Uterus (tissue), 4 donors: Measurements from ENCODE around the gene PFKFB2. TPM values are rescaled to one million over a fixed set of nuclear protein-coding genes. Genes with fewer than 3 reads are reported as not detected.
"Not testable (repeated sequence)": the region's sequence is repeated elsewhere in the genome, so short reads cannot be mapped to it uniquely, and the experiment has no call there.

ENCODE experiments used
- DNase-seq, 2 donors: peaks; one replicate each; pipeline ENCODE4 v3.0.0-alpha.2; 2019 to 2020
- H3K27ac ChIP-seq, 2 donors: fragments of 200-600 bp; sonication (generic); 1 replicate in 1 of 2; 2 replicates in 1 of 2; pipeline ENCODE4 v1.5.1; 2016 to 2018
- H3K27me3 ChIP-seq, 2 donors: fragments of 200-600 bp; sonication (generic); one replicate each; pipeline ENCODE4 v1.5.1; 2018 to 2019; ENCODE audit warnings: control low read depth in 1 of 2
- H3K36me3 ChIP-seq, 2 donors: fragments of 200-600 bp; sonication (generic); one replicate each; pipeline ENCODE4 v1.5.1; 2019; ENCODE audit warnings: control low read depth in 1 of 2
- H3K4me1 ChIP-seq, 2 donors: fragments of 200-600 bp; sonication (generic); one replicate each; pipeline ENCODE4 v1.5.1; 2018 to 2019; ENCODE audit warnings: control low read depth in 1 of 2
- H3K4me3 ChIP-seq, 2 donors: fragments of 200-600 bp; sonication (generic); 1 replicate in 1 of 2; 2 replicates in 1 of 2; pipeline ENCODE4 v1.5.1; 2018 to 2019; ENCODE audit warnings: mild to moderate bottlenecking in 1 of 2
- H3K9me3 ChIP-seq, 2 donors: fragments of 200-600 bp; sonication (generic); one replicate each; pipeline ENCODE4 v1.5.1; 2019; ENCODE audit warnings: control low read depth in 1 of 2
- POLR2A ChIP-seq, 2 donors: fragments of 450-650 bp; IDR thresholded peaks; one replicate each; pipeline ENCODE4 v1.6.1; 2016; ENCODE audit warnings: antibody characterized with exemption in 2 of 2, mild to moderate bottlenecking in 1 of 2, moderate library complexity in 1 of 2
- intact Hi-C: fragments of 100-400 bp; cut with DNase I; formaldehyde crosslinking; loops from one replicate; pipeline ENCODE4 v1.15.1; 2023; ENCODE audit warnings: low total_unique reads
- total RNA-seq, 4 donors: library from RNA; depleted of rRNA in 3 of 4; stranded (reverse); fragments of >200 nt in 3 of 4; gene quantifications; one replicate each; pipeline versions ENCODE4 v1.1.0 to v1.2.4, GENCODE V29; 2014 to 2023
- TF ChIP-seq, protein P1 (sequence below), 4 experiments: fragments of 200-600 bp in 2 of 4; fragments of 450-650 bp in 2 of 4; sonication (generic) in 2 of 4; IDR thresholded peaks; one replicate each; pipeline ENCODE4 v1.5.1; 2016 to 2019; ENCODE audit warnings: antibody characterized with exemption in 4 of 4, mild to moderate bottlenecking in 2 of 4, moderate library complexity in 1 of 4
- donor health status: DM: yes; HTN: yes; CAD: no.

PFKFB2 gene
- total RNA-seq, 4 donors from 2014 or later: 0.51 to 10.7 (median 2.9) TPM

- Histone ChIP-seq H3K9me3 (no peaks in the 10 kb centered on the region), H3K27ac (no peak overlapping the region), H3K4me1 (no peaks in the 10 kb centered on the region), H3K36me3 (no peaks in the 10 kb centered on the region), H3K27me3 (no peaks in the 10 kb centered on the region), H3K4me3 (no peak overlapping the region)
- intact Hi-C loops: no loop called here
- DNase-seq: no peak
- no peak for TF ChIP-seq POLR2A (IDR thresholded peaks at IDR 0.05)
- TF ChIP-seq, protein P1, sequence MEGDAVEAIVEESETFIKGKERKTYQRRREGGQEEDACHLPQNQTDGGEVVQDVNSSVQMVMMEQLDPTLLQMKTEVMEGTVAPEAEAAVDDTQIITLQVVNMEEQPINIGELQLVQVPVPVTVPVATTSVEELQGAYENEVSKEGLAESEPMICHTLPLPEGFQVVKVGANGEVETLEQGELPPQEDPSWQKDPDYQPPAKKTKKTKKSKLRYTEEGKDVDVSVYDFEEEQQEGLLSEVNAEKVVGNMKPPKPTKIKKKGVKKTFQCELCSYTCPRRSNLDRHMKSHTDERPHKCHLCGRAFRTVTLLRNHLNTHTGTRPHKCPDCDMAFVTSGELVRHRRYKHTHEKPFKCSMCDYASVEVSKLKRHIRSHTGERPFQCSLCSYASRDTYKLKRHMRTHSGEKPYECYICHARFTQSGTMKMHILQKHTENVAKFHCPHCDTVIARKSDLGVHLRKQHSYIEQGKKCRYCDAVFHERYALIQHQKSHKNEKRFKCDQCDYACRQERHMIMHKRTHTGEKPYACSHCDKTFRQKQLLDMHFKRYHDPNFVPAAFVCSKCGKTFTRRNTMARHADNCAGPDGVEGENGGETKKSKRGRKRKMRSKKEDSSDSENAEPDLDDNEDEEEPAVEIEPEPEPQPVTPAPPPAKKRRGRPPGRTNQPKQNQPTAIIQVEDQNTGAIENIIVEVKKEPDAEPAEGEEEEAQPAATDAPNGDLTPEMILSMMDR (IDR thresholded peaks at IDR 0.05): no peak
Observed at GRCh38 chr1:207035877-207036551, 17.1 kb upstream of the PFKFB2 start.

DNA sequence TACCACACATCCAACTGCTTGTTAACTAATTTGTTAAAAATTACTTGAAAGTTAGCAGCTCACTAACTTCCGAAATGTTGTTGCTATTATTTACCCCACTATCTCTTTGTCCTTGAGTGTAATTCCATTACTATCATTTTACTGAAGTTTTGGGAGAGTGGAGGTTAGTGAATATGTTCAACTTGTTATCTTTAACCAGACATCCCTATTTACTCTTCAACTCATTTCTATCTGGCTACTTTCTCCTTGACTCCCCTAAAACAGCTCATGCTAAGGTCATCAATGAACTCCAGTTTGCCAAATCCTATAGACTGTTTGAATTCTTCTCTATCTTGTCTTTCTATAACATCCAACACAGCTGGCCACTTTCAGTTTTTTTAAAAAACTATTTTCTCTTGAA lies 16.2 kb upstream of the PFKFB2 start:
- no peak for DNase-seq
- no peak for TF ChIP-seq POLR2A (IDR thresholded peaks at IDR 0.05)
- TF ChIP-seq, protein P1 (IDR thresholded peaks at IDR 0.05): no peak
- Histone ChIP-seq H3K27ac (no peak overlapping the region), H3K27me3 (no peaks in the 10 kb centered on the region), H3K9me3 (no peaks in the 10 kb centered on the region), H3K4me3 (no peak overlapping the region), H3K36me3 (no peaks in the 10 kb centered on the region), H3K4me1 (no peaks in the 10 kb centered on the region)
- intact Hi-C loops: no loop called here

GRCh38 chr1:207039380-207040180 lies 13.5 kb upstream of the PFKFB2 start:
- Histone ChIP-seq H3K9me3 (no peaks in the 10 kb centered on the region), H3K4me3 (no peak overlapping the region), H3K27ac (no peak overlapping the region), H3K36me3 (no peaks in the 10 kb centered on the region), H3K27me3 (no peaks in the 10 kb centered on the region), H3K4me1 (no peaks in the 10 kb centered on the region)
- DNase-seq: no peak
- intact Hi-C loops: no loop called here
- TF ChIP-seq, protein P1 (IDR thresholded peaks at IDR 0.05): no peak
- no peak for TF ChIP-seq POLR2A (IDR thresholded peaks at IDR 0.05)

GRCh38 chr1:207040181-207040533 lies 12.9 kb upstream of the PFKFB2 start:
- Histone ChIP-seq H3K27ac (no peak overlapping the region), H3K4me3 (no peak overlapping the region), H3K4me1 (no peaks in the 10 kb centered on the region), H3K27me3 (no peaks in the 10 kb centered on the region), H3K9me3 (no peaks in the 10 kb centered on the region), H3K36me3 (no peaks in the 10 kb centered on the region)
- intact Hi-C loops: no loop called here
- TF ChIP-seq POLR2A (IDR thresholded peaks at IDR 0.05): no peak
- TF ChIP-seq, protein P1 (IDR thresholded peaks at IDR 0.05): no peak
- no peak for DNase-seq

DNA sequence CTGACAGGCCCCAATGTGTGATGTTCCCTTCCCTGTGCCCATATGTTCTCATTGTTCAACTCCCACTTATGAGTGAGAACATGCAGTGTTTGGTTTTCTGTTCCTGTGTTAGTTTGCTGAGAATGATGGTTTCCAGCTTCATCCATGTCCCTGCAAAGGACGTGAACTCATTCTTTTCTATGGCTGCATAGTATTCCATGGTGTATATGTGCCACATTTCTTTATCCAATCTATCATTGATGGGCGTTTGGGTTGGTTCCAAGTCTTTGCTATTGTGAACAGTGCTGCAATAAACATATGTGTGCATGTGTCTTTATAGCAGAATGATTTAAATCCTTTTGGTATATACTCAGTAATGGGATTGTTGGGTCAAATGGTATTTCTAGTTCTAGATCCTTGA lies 11.7 kb upstream of the PFKFB2 start:
- H3K9me3 ChIP-seq, intact Hi-C loops, H3K4me1 ChIP-seq, H3K4me3 ChIP-seq, H3K36me3 ChIP-seq, H3K27me3 ChIP-seq, DNase-seq, H3K27ac ChIP-seq: not testable (repeated sequence)
